Measurements from ENCODE around the gene PLXNA4. TPM values are rescaled to one million over a fixed set of nuclear protein-coding genes. Genes with fewer than 3 reads are reported as not detected.
A peak's percentile ranks its signal among the peaks of the same experiment; 100 is the strongest.

Gene PLXNA4
- total RNA-seq, 1 experiment from 2014 or later = 0.81 TPM

DNA sequence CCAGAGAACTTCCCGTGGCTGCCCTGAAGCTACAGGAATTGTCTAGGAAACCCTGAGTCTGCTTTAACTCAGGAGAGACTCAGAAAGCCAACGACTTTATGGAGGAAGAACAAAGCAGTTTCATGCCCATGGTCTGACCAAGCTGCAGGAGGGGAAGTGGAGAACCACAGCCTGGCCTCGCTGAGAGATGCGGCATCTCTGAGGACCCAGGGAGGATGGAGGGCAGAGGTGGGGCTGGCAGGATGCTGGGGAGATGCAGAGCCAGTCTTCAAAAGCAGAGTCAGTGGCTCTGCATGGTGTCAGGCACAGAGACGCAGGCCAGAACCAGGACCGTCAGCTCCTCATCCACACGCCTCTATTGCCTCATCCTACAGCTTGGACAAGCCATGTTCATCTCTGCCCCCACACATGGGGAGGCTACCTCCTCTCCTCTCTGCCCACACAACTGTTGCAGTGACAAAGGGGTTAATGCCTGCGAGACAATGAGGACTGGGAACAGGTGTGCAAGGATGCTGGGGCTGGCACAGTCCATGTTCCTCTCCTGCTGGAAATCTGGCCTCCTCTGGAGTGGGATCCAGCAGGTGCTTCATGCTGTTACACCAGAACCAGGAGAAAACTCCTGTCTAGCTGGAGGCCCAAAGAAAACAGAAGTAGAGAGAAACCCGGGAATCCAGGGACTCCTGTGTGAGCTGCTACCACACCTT lies 267.0 kb downstream of the PLXNA4 start:
- Mint-ChIP-seq H3K4me3 (no peak overlapping the region), H3K36me3 (no peaks in the 10 kb centered on the region)
- ATAC-seq = no peak

GRCh38 chr7:132307465-132307864 lies 268.8 kb downstream of the PLXNA4 start:
- ChIA-PET POLR2A (no interaction called here), CTCF (interaction anchor here (0.6 to 5.2 kb wide), 4 partner anchors 11 to 273 kb away, joined by 3 to 31 read pairs (median 4); no protein-coding TSS in a partner anchor)
- ATAC-seq (peak; percentile 63), DNase-seq (ENCODE audit: low spot score) (peak; percentile 26)
- no peak overlapping the region for H3K4me3 Mint-ChIP-seq
- H3K27me3 Mint-ChIP-seq (ENCODE audit: low read depth) = no peaks in the 10 kb centered on the region
- no peaks in the 10 kb centered on the region for H3K4me1 Mint-ChIP-seq
- H3K9me3 Mint-ChIP-seq = no peaks in the 10 kb centered on the region
- no peak overlapping the region for H3K27ac Mint-ChIP-seq
- TF ChIP-seq NFYB (CRISPR knock-in tag; conservative IDR thresholded peaks at IDR 0.05; ENCODE audit: low read depth) (no peak), GABPB1 (CRISPR knock-in tag; IDR thresholded peaks at IDR 0.05) (no peak), AR (CRISPR knock-in tag; IDR thresholded peaks at IDR 0.05) (no peak), NFE2L1 (CRISPR knock-in tag; IDR thresholded peaks at IDR 0.05) (no peak), TP53 (CRISPR knock-in tag; IDR thresholded peaks at IDR 0.05) (no peak), ELF4 (CRISPR knock-in tag; IDR thresholded peaks at IDR 0.05; ENCODE audit: low read depth) (no peak), PRDM15 (CRISPR knock-in tag; IDR thresholded peaks at IDR 0.05) (no peak), ATF3 (CRISPR knock-in tag; conservative IDR thresholded peaks at IDR 0.05) (no peak)
- H3K36me3 Mint-ChIP-seq = no peaks in the 10 kb centered on the region

More for the DNA sequence above, 267.0 kb downstream of the PLXNA4 start:
- no peak overlapping the region for H3K27ac Mint-ChIP-seq
- no peaks in the 10 kb centered on the region; the same call in 1 of the 2 replicates for H3K27me3 Mint-ChIP-seq (ENCODE audit: low read depth)
- CTCF ChIA-PET = interaction anchor here (0.9 to 5.2 kb wide), 7 partner anchors 9 to 450 kb away, joined by 3 to 31 read pairs (median 4); no protein-coding TSS in a partner anchor
- H3K9me3 Mint-ChIP-seq = no peaks in the 10 kb centered on the region
- H3K4me1 Mint-ChIP-seq = no peaks in the 10 kb centered on the region
- TF ChIP-seq SP1 (CRISPR knock-in tag; conservative IDR thresholded peaks at IDR 0.05) = no peak
- TF ChIP-seq RELA (CRISPR knock-in tag; IDR thresholded peaks at IDR 0.05; ENCODE audit: borderline replicate concordance) = no peak
- TF ChIP-seq TP53 (CRISPR knock-in tag; IDR thresholded peaks at IDR 0.05) = no peak
- TF ChIP-seq FOXP4 (CRISPR knock-in tag; IDR thresholded peaks at IDR 0.05) = no peak
- TF ChIP-seq, protein P1, sequence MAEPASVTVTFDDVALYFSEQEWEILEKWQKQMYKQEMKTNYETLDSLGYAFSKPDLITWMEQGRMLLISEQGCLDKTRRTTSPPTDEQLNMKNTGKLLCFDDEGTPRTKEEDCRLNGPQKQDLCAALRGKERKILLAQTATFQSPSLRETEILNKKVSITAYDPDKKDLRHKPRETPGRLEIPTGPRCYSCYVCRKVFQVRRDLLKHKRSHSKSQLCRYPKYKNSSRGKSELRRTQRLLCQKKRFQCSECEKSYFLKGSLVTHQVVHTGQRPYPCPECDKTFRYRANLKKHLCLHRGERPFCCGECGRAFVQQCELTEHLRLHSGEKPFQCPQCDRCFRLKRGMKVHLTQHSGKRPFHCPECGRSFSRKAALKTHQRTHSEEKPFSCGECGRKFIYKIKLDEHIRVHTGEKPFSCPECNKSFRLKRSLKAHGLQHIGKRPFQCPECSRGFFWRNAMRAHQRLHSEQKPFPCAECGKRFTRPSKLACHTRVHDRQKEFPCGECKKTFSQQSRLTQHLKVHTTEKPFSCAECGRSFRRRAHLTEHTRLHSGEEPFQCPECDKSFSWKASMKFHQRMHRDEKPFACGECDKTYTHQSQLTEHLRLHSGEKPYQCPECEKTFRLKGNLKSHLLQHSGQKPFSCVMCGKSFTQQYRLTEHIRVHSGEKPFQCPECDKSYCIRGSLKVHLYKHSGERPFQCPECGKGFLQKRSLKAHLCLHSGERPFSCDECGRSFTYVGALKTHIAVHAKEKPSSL (CRISPR knock-in tag; conservative IDR thresholded peaks at IDR 0.05) = no peak
- no peak for DNase-seq (ENCODE audit: low spot score)
- POLR2A ChIA-PET = interaction anchor here (0.6 kb wide), 1 partner anchor 778 kb away, joined by 5 read pairs; no protein-coding TSS in a partner anchor

Data from WTC11 (cell line).